NT2/D1 (cell line): ENCODE measurements around the gene OR6K6.

Experiments used
- DNase-seq: peaks from one replicate; pipeline ENCODE4 v3.0.0-alpha.2; 2011; ENCODE audit warnings: low read depth, low spot score
- H3K27me3 ChIP-seq: 2 replicates; pipeline ENCODE4 v1.6.0; 2011; ENCODE audit warnings: mild to moderate bottlenecking; ENCODE audit not compliant: insufficient read length, insufficient read depth
- H3K36me3 ChIP-seq: 2 replicates; pipeline ENCODE4 v1.6.1; 2011; ENCODE audit warnings: mild to moderate bottlenecking, low read length, mixed read lengths; ENCODE audit not compliant: insufficient read depth, insufficient read length
- H3K4me1 ChIP-seq: 2 replicates; pipeline ENCODE4 v1.5.1; 2011; ENCODE audit not compliant: insufficient read depth, insufficient read length
- H3K4me3 ChIP-seq: 2 replicates; pipeline ENCODE4 v1.5.1; 2011; ENCODE audit warnings: low read depth; ENCODE audit not compliant: insufficient read length
- H3K9ac ChIP-seq: 2 replicates; pipeline ENCODE4 v1.6.0; 2011; ENCODE audit warnings: low read depth; ENCODE audit not compliant: insufficient read length
- H3K9me3 ChIP-seq: 2 replicates; pipeline ENCODE4 v1.5.1; 2011; ENCODE audit warnings: mild to moderate bottlenecking, low read length; ENCODE audit not compliant: insufficient read depth
- SUZ12 ChIP-seq: IDR thresholded peaks from 2 replicates; pipeline ENCODE4 v1.6.1; 2011; ENCODE audit not compliant: insufficient read length, insufficient read depth; ENCODE audit errors: extremely low read depth
- YY1 ChIP-seq: IDR thresholded peaks from 2 replicates; pipeline ENCODE4 v1.6.1; 2011; ENCODE audit not compliant: insufficient read length, insufficient read depth
- ZNF274 ChIP-seq: IDR thresholded peaks from 2 replicates; pipeline ENCODE4 v1.6.1; 2011; ENCODE audit warnings: mild to moderate bottlenecking, low read depth, low read length

OR6K6 gene

GRCh38 chr1:158801396-158801795 is 46.9 kb downstream of the OR6K6 start:
- no peak overlapping the region for H3K9ac ChIP-seq
- H3K9me3 ChIP-seq: no peaks in the 10 kb centered on the region
- H3K27me3 ChIP-seq: no peaks in the 10 kb centered on the region
- TF ChIP-seq SUZ12 (no peak), ZNF274 (no peak), YY1 (no peak)
- H3K4me1 ChIP-seq: peaks cover 5% of the 10 kb centered on the region
- DNase-seq: no peak
- no peaks in the 10 kb centered on the region for H3K36me3 ChIP-seq
- H3K4me3 ChIP-seq: no peak overlapping the region

- no peaks in the 10 kb centered on the region for H3K27me3 ChIP-seq
- TF ChIP-seq YY1 (no peak), ZNF274 (no peak), SUZ12 (no peak)
Observed at GRCh38 chr1:158803678-158804077, 49.2 kb downstream of the OR6K6 start.

More at GRCh38 chr1:158803678-158804077, 49.2 kb downstream of the OR6K6 start:
- no peaks in the 10 kb centered on the region for H3K4me1 ChIP-seq
- H3K4me3 ChIP-seq: no peak overlapping the region
- no peak overlapping the region for H3K9ac ChIP-seq
- no peak for DNase-seq
- H3K9me3 ChIP-seq: no peaks in the 10 kb centered on the region
- no peaks in the 10 kb centered on the region for H3K36me3 ChIP-seq
